ENCODE results near the gene ACTR3. TPM values are rescaled to one million over a fixed set of nuclear protein-coding genes. Genes with fewer than 3 reads are reported as not detected.

Gene ACTR3
- total and polyA plus RNA-seq, 2 of the 8 experiments (the other 6 are each of a cell fraction or from before 2014, with no cell fraction given): 51.7 to 184 TPM

DNA sequence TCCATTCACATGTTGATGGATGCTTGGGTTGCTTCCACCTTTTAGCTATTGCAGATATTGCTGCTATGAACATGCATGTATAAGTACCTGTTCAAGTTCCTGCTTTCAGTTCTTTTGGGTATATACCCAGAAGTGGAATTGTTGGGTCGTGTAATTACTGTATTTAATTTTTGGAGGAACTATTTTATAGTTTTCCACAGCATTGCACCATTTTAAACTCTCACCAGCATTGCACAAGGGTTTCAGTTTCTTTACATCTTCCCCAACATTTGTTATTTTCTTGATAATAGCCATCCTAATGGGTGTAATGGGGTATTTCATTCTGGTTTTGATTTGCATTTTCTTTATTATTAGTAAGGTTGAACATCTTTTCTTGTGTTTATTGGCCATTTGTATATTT, 16.0 kb downstream of the ACTR3 start:
- TF ChIP-seq ASH2L (IDR thresholded peaks at IDR 0.05; ENCODE audit: low read length): no peak
- TF ChIP-seq BRCA1 (IDR thresholded peaks at IDR 0.05; ENCODE audit: low read depth, low read length): no peak
- no peak for TF ChIP-seq SIN3A (conservative IDR thresholded peaks at IDR 0.05 in 1 of 2, IDR thresholded peaks at IDR 0.05 in 1 of 2; ENCODE audit: low read depth in 1 of 2, low read length in 2 of 2)
- TF ChIP-seq TAF1 (IDR thresholded peaks at IDR 0.05; ENCODE audit: low read depth, low read length): no peak
- no peak for TF ChIP-seq TEAD4 (IDR thresholded peaks at IDR 0.05; ENCODE audit: low read depth, low read length)
- TF ChIP-seq YY1 (IDR thresholded peaks at IDR 0.05; ENCODE audit: low read depth, low read length): no peak
- TF ChIP-seq TBP (IDR thresholded peaks at IDR 0.05; ENCODE audit: low read depth, low read length): no peak
- no peak for TF ChIP-seq RFX5 (IDR thresholded peaks at IDR 0.05; ENCODE audit: borderline replicate concordance, low read depth, low read length)
- TF ChIP-seq SP1 (IDR thresholded peaks at IDR 0.05; ENCODE audit: low read depth, low read length): no peak
- TF ChIP-seq MAFK (IDR thresholded peaks at IDR 0.05; ENCODE audit: low read depth, low read length): no peak
- no peak for TF ChIP-seq CHD2 (IDR thresholded peaks at IDR 0.05; ENCODE audit: low read length)
- TF ChIP-seq SUZ12 (IDR thresholded peaks at IDR 0.05; ENCODE audit: low read length): no peak
- TF ChIP-seq JUN (IDR thresholded peaks at IDR 0.05; ENCODE audit: low read depth, low read length): no peak
- Histone ChIP-seq H2BK20ac (ENCODE audit: low read length) (no peak overlapping the region), H3K27ac (ENCODE audit: low read depth, low read length) (no peak overlapping the region), H3K79me2 (ENCODE audit: control insufficient read depth in 1 of 2, insufficient read depth in 2 of 2, low read length in 2 of 2) (peaks cover 8 to 99% of the 10 kb centered on the region in 2 experiments), H4K5ac (ENCODE audit: insufficient read length, low read depth, low read length) (no peak overlapping the region), H3K9me3 (ENCODE audit: insufficient read depth in 2 of 2, low read depth in 1 of 2, low read length in 1 of 2) (no peaks in the 10 kb centered on the region), H3K36me3 (ENCODE audit: control insufficient read depth in 2 of 4, insufficient read depth in 4 of 4, low read length in 3 of 4) (no peaks in the 10 kb centered on the region), H3K23me2 (ENCODE audit: low read depth, low read length) (no peaks in the 10 kb centered on the region), H2BK5ac (ENCODE audit: low read depth, low read length) (no peak overlapping the region), H3K14ac (ENCODE audit: insufficient read length) (no peak overlapping the region), H2BK120ac (replicated peaks; ENCODE audit: low read depth, low read length) (no peak overlapping the region), H3K27me3 (replicated peaks in 1 of 4; ENCODE audit: control insufficient read depth in 3 of 4, extremely low read depth in 1 of 4, insufficient read depth in 3 of 4, low read length in 3 of 4) (no peaks in the 10 kb centered on the region), H2AFZ (ENCODE audit: low read length) (no peak overlapping the region), H2BK12ac (ENCODE audit: low read depth, low read length) (no peak overlapping the region), H4K91ac (replicated peaks; ENCODE audit: insufficient read length, low read length) (no peak overlapping the region), H3K4me3 (ENCODE audit: extremely low read depth in 1 of 4, insufficient read depth in 2 of 4, low read depth in 3 of 4, low read length in 4 of 4) (no peak overlapping the region), H3K4me2 (ENCODE audit: insufficient read depth in 1 of 2, low read depth in 2 of 2, low read length in 2 of 2) (no peak overlapping the region), H2BK15ac (ENCODE audit: low read length) (no peak overlapping the region), H3K56ac (replicated peaks; ENCODE audit: insufficient read length, low read depth, low read length) (no peak overlapping the region), H4K8ac (ENCODE audit: extremely low read depth, insufficient read depth, low read length) (no peak overlapping the region), H3K4ac (replicated peaks; ENCODE audit: insufficient read length, low read depth, low read length) (no peak overlapping the region), H2AK5ac (ENCODE audit: low read depth, low read length) (no peak overlapping the region), H4K20me1 (replicated peaks in 1 of 2; ENCODE audit: control insufficient read depth in 1 of 2, insufficient read depth in 2 of 2, low read length in 2 of 2) (peaks cover 0 to 7% of the 10 kb centered on the region in 2 experiments), H3K23ac (ENCODE audit: insufficient read length) (no peak overlapping the region), H3K9ac (replicated peaks in 1 of 4; ENCODE audit: extremely low read depth in 1 of 4, low read depth in 3 of 4, low read length in 3 of 4) (no peak overlapping the region), H3K18ac (ENCODE audit: extremely low read depth, low read length) (no peak overlapping the region), H3K4me1 (replicated peaks in 1 of 4; ENCODE audit: control insufficient read depth in 3 of 4, insufficient read depth in 4 of 4, low read length in 3 of 4) (no peaks in the 10 kb centered on the region; a peak in 2 of 7 replicates), H3K79me1 (ENCODE audit: low read depth, low read length) (no peaks in the 10 kb centered on the region; the same call in 1 of the 2 replicates)
- ChIA-PET CTCF (ENCODE audit: partially characterized antibody) (no interaction called here), POLR2A (ENCODE audit: partially characterized antibody) (no interaction called here)
- FAIRE-seq (no peak), DNase-seq (ENCODE audit: low read depth in 1 of 2, low spot score in 2 of 2) (no peak)
- 93% methylated on average over 1 of the region's 1 CpG; no CpG with 5 or more reads in 1 of the 2 experiments for WGBS, 2 experiments (ENCODE audit: extremely low coverage in 1 of 2, insufficient coverage in 1 of 2, insufficient read length in 1 of 2, insufficient replicate concordance in 2 of 2, low coverage in 1 of 2, low lambda C conversion rate in 2 of 2, missing lambda C conversion rate in 1 of 2)
